Left lung (tissue), 10 donors: ENCODE data around the gene USP40. TPM values are rescaled to one million over a fixed set of nuclear protein-coding genes. Genes with fewer than 3 reads are reported as not detected.

Experiments used
- ATAC-seq: fragments of 200-7000 bp; cut with Tn5 transposase; one replicate; pipeline ENCODE4 v1.9.1; 2020; ENCODE audit warnings: moderate library complexity
- DNase-seq, 4 donors: peaks; one replicate each; pipeline ENCODE4 v3.0.0-alpha.2; 2013 to 2020
- H3K27ac ChIP-seq, 2 donors: fragments of 200-600 bp; sonication (generic) in 1 of 2; one replicate each; pipeline versions ENCODE4 v1.5.0 to v1.8.0; 2020 to 2021
- H3K27me3 ChIP-seq, 2 donors: fragments of 200-600 bp; sonication (generic) in 1 of 2; one replicate each; pipeline versions ENCODE4 v1.5.0 to v1.8.0; 2020 to 2021
- H3K36me3 ChIP-seq, 2 donors: fragments of 200-600 bp; sonication (generic) in 1 of 2; one replicate each; pipeline versions ENCODE4 v1.5.0 to v1.8.0; 2020 to 2021
- H3K4me1 ChIP-seq, 2 donors: fragments of 200-600 bp; one replicate each; pipeline ENCODE4 v1.8.0; 2021
- H3K4me3 ChIP-seq, 2 donors: fragments of 200-600 bp; sonication (generic) in 1 of 2; one replicate each; pipeline versions ENCODE4 v1.5.0 to v1.8.0; 2020 to 2021; ENCODE audit warnings: mild to moderate bottlenecking in 1 of 2
- H3K9me3 ChIP-seq, 2 donors: fragments of 200-600 bp; sonication (generic) in 1 of 2; one replicate each; pipeline versions ENCODE4 v1.5.0 to v1.8.0; 2020 to 2021
- intact Hi-C, 2 donors: fragments of 100-400 bp; cut with DNase I; formaldehyde crosslinking; loops; one replicate each; pipeline versions ENCODE4 v1.11.2 to v1.14.2; 2022
- polyA plus RNA-seq, 6 donors: library from polyadenylated mRNA; unstranded; fragments of 120-200 nt; gene quantifications; one replicate each; pipeline ENCODE4 v1.2.1, GENCODE V29; 2013; ENCODE audit not compliant: insufficient read length in 6 of 6
- total RNA-seq, 2 donors: library from RNA; stranded (reverse); fragmentation: NEBNext Ultra II Directional; extraction: Animal tissue kit (Norgen Biotek cat#: 25700); gene quantifications; one replicate each; pipeline ENCODE4 v1.2.1, GENCODE V29; 2021
- TF ChIP-seq, protein P1 (sequence below), 2 donors: fragments of 200-600 bp; sonication (generic) in 1 of 2; IDR thresholded peaks; one replicate each; pipeline versions ENCODE4 v1.5.0 to v1.8.0; 2021; ENCODE audit warnings: antibody characterized with exemption in 2 of 2
- donor health status: DM: no; HTN: yes; CAD: no.
- donor health status: DM: no; HTN: no; CAD: no.

Gene USP40
- total and polyA plus RNA-seq, 8 donors: 40.0 to 60.5 (median 46.0) TPM

DNA sequence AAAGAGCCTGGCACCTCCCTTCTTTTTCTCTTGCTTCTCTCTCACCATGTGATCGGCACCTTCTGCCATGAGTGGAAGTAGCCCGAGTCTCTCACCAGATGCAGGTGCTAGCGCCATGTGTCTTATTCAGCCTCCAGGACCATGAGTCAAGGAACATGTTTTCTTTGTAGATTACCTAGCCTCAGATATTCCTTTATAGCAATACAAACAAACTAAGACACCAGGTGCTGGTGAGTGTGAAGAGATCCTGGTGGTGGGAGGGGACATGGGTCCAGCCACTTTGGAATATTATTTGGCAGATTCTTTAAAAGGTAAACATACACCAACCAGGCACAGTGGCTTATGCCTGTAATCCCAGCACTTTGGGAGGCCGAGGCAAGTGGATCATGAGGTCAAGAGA is 5.9 kb upstream of the USP40 start:
- TF ChIP-seq, protein P1, sequence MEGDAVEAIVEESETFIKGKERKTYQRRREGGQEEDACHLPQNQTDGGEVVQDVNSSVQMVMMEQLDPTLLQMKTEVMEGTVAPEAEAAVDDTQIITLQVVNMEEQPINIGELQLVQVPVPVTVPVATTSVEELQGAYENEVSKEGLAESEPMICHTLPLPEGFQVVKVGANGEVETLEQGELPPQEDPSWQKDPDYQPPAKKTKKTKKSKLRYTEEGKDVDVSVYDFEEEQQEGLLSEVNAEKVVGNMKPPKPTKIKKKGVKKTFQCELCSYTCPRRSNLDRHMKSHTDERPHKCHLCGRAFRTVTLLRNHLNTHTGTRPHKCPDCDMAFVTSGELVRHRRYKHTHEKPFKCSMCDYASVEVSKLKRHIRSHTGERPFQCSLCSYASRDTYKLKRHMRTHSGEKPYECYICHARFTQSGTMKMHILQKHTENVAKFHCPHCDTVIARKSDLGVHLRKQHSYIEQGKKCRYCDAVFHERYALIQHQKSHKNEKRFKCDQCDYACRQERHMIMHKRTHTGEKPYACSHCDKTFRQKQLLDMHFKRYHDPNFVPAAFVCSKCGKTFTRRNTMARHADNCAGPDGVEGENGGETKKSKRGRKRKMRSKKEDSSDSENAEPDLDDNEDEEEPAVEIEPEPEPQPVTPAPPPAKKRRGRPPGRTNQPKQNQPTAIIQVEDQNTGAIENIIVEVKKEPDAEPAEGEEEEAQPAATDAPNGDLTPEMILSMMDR (IDR thresholded peaks at IDR 0.05): no peak
- no peaks in the 10 kb centered on the region for H3K4me1 ChIP-seq
- H3K27ac ChIP-seq: no peak overlapping the region
- H3K27me3 ChIP-seq: no peaks in the 10 kb centered on the region
- no peaks in the 10 kb centered on the region for H3K36me3 ChIP-seq
- DNase-seq: no peak
- ATAC-seq: no peak
- intact Hi-C loops: no loop called here
- no peak overlapping the region for H3K4me3 ChIP-seq
- no peaks in the 10 kb centered on the region for H3K9me3 ChIP-seq

DNA sequence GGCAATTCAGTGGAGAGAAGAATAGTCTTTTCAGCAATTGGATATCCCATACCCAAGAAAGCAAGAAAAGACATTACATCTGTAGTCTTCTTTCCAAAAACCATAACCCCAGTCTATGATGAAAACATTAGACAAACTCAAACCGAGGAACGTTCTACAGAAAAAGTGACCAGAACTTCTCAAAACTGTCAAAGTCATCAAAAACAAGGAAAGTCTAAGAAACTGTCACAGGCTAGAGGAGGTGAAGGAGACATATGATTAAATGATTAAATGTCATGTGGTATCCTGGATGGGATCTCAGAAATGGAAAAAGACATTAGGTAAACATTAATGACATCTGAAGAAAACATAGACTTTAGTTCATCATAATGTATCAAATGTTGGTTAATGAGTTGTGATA is 4.9 kb upstream of the USP40 start:
- intact Hi-C loops: no loop called here
- Histone ChIP-seq H3K36me3 (no peaks in the 10 kb centered on the region), H3K27me3 (no peaks in the 10 kb centered on the region), H3K9me3 (no peaks in the 10 kb centered on the region), H3K27ac (no peak overlapping the region), H3K4me3 (no peak overlapping the region), H3K4me1 (no peaks in the 10 kb centered on the region)
- TF ChIP-seq, protein P1 (IDR thresholded peaks at IDR 0.05): no peak
- ATAC-seq: no peak
- no peak for DNase-seq

GRCh38 chr2:233571001-233571400 is 4.4 kb upstream of the USP40 start:
- intact Hi-C loops: no loop called here
- Histone ChIP-seq H3K27me3 (no peaks in the 10 kb centered on the region), H3K36me3 (no peaks in the 10 kb centered on the region), H3K9me3 (no peaks in the 10 kb centered on the region), H3K4me1 (no peaks in the 10 kb centered on the region), H3K4me3 (no peak overlapping the region), H3K27ac (no peak overlapping the region)
- TF ChIP-seq, protein P1 (IDR thresholded peaks at IDR 0.05): no peak
- DNase-seq (no peak), ATAC-seq (no peak)

DNA sequence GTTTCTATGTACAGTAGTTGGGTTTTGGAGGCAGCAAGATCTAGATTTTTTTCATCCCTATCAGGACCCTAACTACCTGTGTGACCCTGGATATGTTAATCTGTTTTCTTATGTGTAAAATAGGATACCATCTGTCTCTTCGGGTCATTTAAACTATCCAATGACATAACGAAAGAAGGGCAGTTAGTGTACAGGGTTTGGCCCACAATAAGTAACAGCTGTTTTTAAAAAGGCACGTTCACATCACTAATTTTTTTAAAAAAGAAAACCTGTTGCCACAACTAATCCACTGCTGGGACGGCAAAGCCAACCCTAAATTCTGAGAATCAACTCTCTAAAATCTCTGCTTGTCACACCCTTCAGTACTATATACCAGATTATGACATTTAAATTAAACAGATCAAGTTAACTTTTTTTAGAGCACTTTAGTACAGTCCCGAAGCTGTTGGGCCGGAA is 869 bp downstream of the USP40 start:
- Histone ChIP-seq H3K9me3 (no peaks in the 10 kb centered on the region), H3K36me3 (peaks cover 0 to 3% of the 10 kb centered on the region in 2 donors), H3K4me1 (peaks cover 9 to 23% of the 10 kb centered on the region in 2 donors), H3K4me3 (peak overlapping the region; percentile 82 to 87), H3K27ac (peak overlapping the region; percentile 94 to 97), H3K27me3 (no peaks in the 10 kb centered on the region)
- TF ChIP-seq, protein P1 (IDR thresholded peaks at IDR 0.05): no peak
- intact Hi-C loops: no loop called here
- DNase-seq: no peak
- ATAC-seq: no peak

GRCh38 chr2:233563663-233564430 is 2.7 kb downstream of the USP40 start:
- H3K27ac ChIP-seq: no peak overlapping the region
- peak; percentile 19 for ATAC-seq
- peaks cover 0 to 7% of the 10 kb centered on the region in 2 donors for H3K36me3 ChIP-seq
- no peaks in the 10 kb centered on the region for H3K9me3 ChIP-seq
- DNase-seq: no peak
- intact Hi-C loops: no loop called here
- no peak overlapping the region for H3K4me3 ChIP-seq
- no peaks in the 10 kb centered on the region for H3K27me3 ChIP-seq
- peaks cover 9 to 23% of the 10 kb centered on the region in 2 donors for H3K4me1 ChIP-seq
- TF ChIP-seq, protein P1 (IDR thresholded peaks at IDR 0.05): no peak
